SK-N-SH (cell line): ENCODE measurements around the gene NRCAM. TPM values are rescaled to one million over a fixed set of nuclear protein-coding genes. Genes with fewer than 3 reads are reported as not detected.

Source experiments
- CTCF ChIA-PET: fragments of 300-600, 350-600 bp; formaldehyde crosslinking; extraction: SDS; loops from one replicate; lab custom pipeline; 2021; lab: Yijun Ruan, JAX
- POLR2A ChIA-PET: fragments of 350-600 bp; sonication (Branson Sonifier 250); formaldehyde crosslinking; extraction: SDS; loops from one replicate; lab custom pipeline; 2020; ENCODE audit warnings: antibody characterized with exemption, inconsistent platforms; lab: Yijun Ruan, JAX
- DNase-seq: peaks from one replicate; pipeline ENCODE4 v3.0.0; 2012
- H2AFZ ChIP-seq: fragments of 200-600 bp; sonication (generic); 2 replicates; pipeline ENCODE4 v1.8.1; 2016; ENCODE audit warnings: antibody characterized with exemption, mild to moderate bottlenecking, low read depth
- H3F3A ChIP-seq: fragments of 200-600 bp; sonication (generic); replicated peaks from 2 replicates; pipeline ENCODE3; 2016; ENCODE audit warnings: antibody characterized with exemption, mild to moderate bottlenecking; ENCODE audit not compliant: insufficient read depth
- H3K27ac ChIP-seq, 2 experiments: fragments of 200-500 bp in 1 of 2; fragments of 200-600 bp in 1 of 2; sonication (Bioruptor generic) in 1 of 2; sonication (generic), shearing (Covaris generic) in 1 of 2; 2 replicates each; pipeline versions ENCODE4 v1.5.1 to v1.6.1; 2014 to 2016; ENCODE audit warnings: low read depth in 2 of 2, inconsistent platforms in 1 of 2, low read length in 1 of 2, mild to moderate bottlenecking in 1 of 2, mixed read lengths in 1 of 2
- H3K27me3 ChIP-seq: fragments of 200-600 bp; sonication (generic), shearing (Covaris generic); 2 replicates; pipeline ENCODE4 v1.6.1; 2016; ENCODE audit warnings: mixed run types; ENCODE audit not compliant: insufficient read depth
- H3K36me3 ChIP-seq, 2 experiments: fragments of 200-500 bp in 1 of 2; fragments of 200-600 bp in 1 of 2; sonication (Bioruptor generic) in 1 of 2; sonication (generic) in 1 of 2; replicated peaks in 1 of 2; 2 replicates each; pipeline versions ENCODE3 to v1.5.1; 2014 to 2016; ENCODE audit warnings: low read length in 1 of 2, mild to moderate bottlenecking in 1 of 2; ENCODE audit not compliant: insufficient read depth in 2 of 2, control insufficient read depth in 1 of 2
- H3K4me1 ChIP-seq, 2 experiments: fragments of 200-500 bp in 1 of 2; fragments of 200-600 bp in 1 of 2; sonication (Bioruptor generic) in 1 of 2; sonication (generic), shearing (Covaris generic) in 1 of 2; 2 replicates each; pipeline versions ENCODE4 v1.5.1 to v1.6.1; 2014 to 2016; ENCODE audit warnings: low read depth in 1 of 2, low read length in 1 of 2, mixed run types in 1 of 2; ENCODE audit not compliant: insufficient read depth in 2 of 2, control insufficient read depth in 1 of 2
- H3K4me2 ChIP-seq: fragments of 200-600 bp; sonication (generic), shearing (Covaris generic); 2 replicates; pipeline ENCODE4 v1.6.1; 2017; ENCODE audit warnings: mixed run types
- H3K4me3 ChIP-seq, 2 experiments: fragments of 200-500 bp in 1 of 2; fragments of 200-600 bp in 1 of 2; sonication (Bioruptor generic) in 1 of 2; sonication (generic), shearing (Covaris generic) in 1 of 2; 2 replicates each; pipeline versions ENCODE4 v1.5.1 to v1.8.1; 2014 to 2016; ENCODE audit warnings: low read depth in 2 of 2, inconsistent platforms in 1 of 2, low read length in 1 of 2, mild to moderate bottlenecking in 1 of 2, mixed read lengths in 1 of 2, moderate library complexity in 1 of 2
- H3K79me2 ChIP-seq: fragments of 200-600 bp; sonication (generic); 2 replicates; pipeline ENCODE4 v1.8.1; 2017; ENCODE audit warnings: mild to moderate bottlenecking; ENCODE audit not compliant: insufficient read depth
- H3K9ac ChIP-seq: fragments of 200-600 bp; sonication (generic); 2 replicates; pipeline ENCODE4 v1.6.1; 2017; ENCODE audit warnings: mixed run types
- H3K9me2 ChIP-seq: fragments of 200-600 bp; sonication (generic); 2 replicates; pipeline ENCODE4 v1.6.1; 2017; ENCODE audit warnings: mixed run types
- H3K9me3 ChIP-seq: fragments of 200-600 bp; sonication (generic); 2 replicates; pipeline ENCODE4 v1.6.1; 2017; ENCODE audit warnings: mixed run types, mild to moderate bottlenecking, moderate library complexity
- H4K20me1 ChIP-seq: fragments of 200-600 bp; sonication (generic); 2 replicates; pipeline ENCODE4 v1.6.1; 2017; ENCODE audit warnings: mild to moderate bottlenecking, mixed run types; ENCODE audit not compliant: insufficient read depth
- ELF1 ChIP-seq: IDR thresholded peaks from 2 replicates; pipeline ENCODE4 v1.4.0; 2012
- FOXJ3 ChIP-seq: sonication (generic); formaldehyde crosslinking; IDR thresholded peaks from 2 replicates; pipeline ENCODE4 v1.5.1; 2020; ENCODE audit warnings: mild to moderate bottlenecking, missing genetic modification reagents
- GABPA ChIP-seq: IDR thresholded peaks from 2 replicates; pipeline ENCODE4 v1.4.0; 2012; ENCODE audit warnings: low read depth, mild to moderate bottlenecking
- MEF2A ChIP-seq: IDR thresholded peaks from 2 replicates; pipeline ENCODE4 v1.4.0; 2012; ENCODE audit warnings: low read depth, borderline replicate concordance
- NFIC ChIP-seq: IDR thresholded peaks from 2 replicates; pipeline ENCODE4 v1.4.0; 2012; ENCODE audit warnings: borderline replicate concordance
- NRF1 ChIP-seq: IDR thresholded peaks from 2 replicates; pipeline ENCODE4 v1.6.1; 2012; ENCODE audit warnings: low read depth, mild to moderate bottlenecking, low read length
- RCOR1 ChIP-seq: fragments of 150-350 bp; IDR thresholded peaks from 2 replicates; pipeline ENCODE4 v1.6.1; 2017; ENCODE audit warnings: antibody characterized with exemption, low read length
- RFX5 ChIP-seq: IDR thresholded peaks from 2 replicates; pipeline ENCODE4 v1.6.1; 2012; ENCODE audit warnings: mild to moderate bottlenecking, improper control_type of control experiment, low read length
- RXRA ChIP-seq: IDR thresholded peaks from 2 replicates; pipeline ENCODE4 v1.4.0; 2012; ENCODE audit warnings: low read depth, mild to moderate bottlenecking, borderline replicate concordance
- SIN3A ChIP-seq: IDR thresholded peaks from 2 replicates; pipeline ENCODE4 v1.6.1; 2012; ENCODE audit warnings: low read depth, mild to moderate bottlenecking, low read length, moderate library complexity, borderline replicate concordance
- TCF12 ChIP-seq: IDR thresholded peaks from 2 replicates; pipeline ENCODE4 v1.4.0; 2012
- TEAD4 ChIP-seq: IDR thresholded peaks from 2 replicates; pipeline ENCODE4 v1.4.0; 2012; ENCODE audit warnings: mild to moderate bottlenecking, borderline replicate concordance; ENCODE audit not compliant: insufficient read depth
- WGBS: methylation state at CpG from one replicate; pipeline ENCODE4 v1.1.6; 2017; ENCODE audit warnings: low lambda C conversion rate; 5-methylcytosine and 5-hydroxymethylcytosine counted together
- polyA plus RNA-seq, 3 experiments: library from polyadenylated mRNA; depleted of rRNA; stranded (reverse); fragments of >200 nt; gene quantifications; 2 replicates each; pipeline ENCODE4 v1.2.3, GENCODE V29; 2012
- TF ChIP-seq, protein P1 (sequence below): IDR thresholded peaks from 2 replicates; pipeline ENCODE4 v1.6.1; 2012; ENCODE audit warnings: mild to moderate bottlenecking, low read depth, low read length, moderate library complexity
- TF ChIP-seq, protein P2 (sequence below): fragments of 150-350 bp; IDR thresholded peaks from 2 replicates; pipeline ENCODE4 v1.6.1; 2016; ENCODE audit warnings: mild to moderate bottlenecking, low read depth, low read length
- TF ChIP-seq, protein P3 (sequence below): IDR thresholded peaks from 2 replicates; pipeline ENCODE4 v1.4.0; 2012; ENCODE audit warnings: low read depth, borderline replicate concordance
- TF ChIP-seq, protein P4 (sequence below): fragments of 200-600 bp; sonication (generic); IDR thresholded peaks from 2 replicates; pipeline ENCODE4 v1.6.1; 2017; ENCODE audit warnings: antibody characterized with exemption, mild to moderate bottlenecking, moderate library complexity
- TF ChIP-seq, protein P5 (sequence below): fragments of 150-350 bp; IDR thresholded peaks from 2 replicates; pipeline ENCODE4 v1.6.1; 2017; ENCODE audit warnings: antibody characterized with exemption, low read length, low read depth, borderline replicate concordance

The NRCAM gene
- polyA plus RNA-seq, 1 of the 3 experiments (the other 2 are of a cell fraction) = 1.1 TPM

DNA sequence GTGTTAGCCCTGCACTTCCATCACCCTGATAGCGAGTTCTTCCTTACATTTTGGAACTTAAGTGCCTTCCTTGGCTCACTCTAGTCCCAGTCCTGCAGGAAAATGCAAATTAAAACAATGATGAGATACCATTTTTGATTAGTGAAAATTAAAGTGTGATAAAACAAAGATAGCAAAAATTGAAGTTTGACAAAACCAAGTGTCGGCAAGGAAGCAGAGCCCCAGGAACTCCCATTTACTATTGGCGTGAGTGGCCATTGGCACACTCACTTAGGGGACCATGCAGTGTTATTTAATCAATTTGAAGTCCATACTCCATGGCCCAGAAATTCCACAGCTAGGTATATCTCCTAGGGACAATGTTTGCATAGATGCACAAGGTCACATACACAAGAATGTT is 354.5 kb downstream of the NRCAM start:
- POLR2A ChIA-PET = no interaction called here

DNA sequence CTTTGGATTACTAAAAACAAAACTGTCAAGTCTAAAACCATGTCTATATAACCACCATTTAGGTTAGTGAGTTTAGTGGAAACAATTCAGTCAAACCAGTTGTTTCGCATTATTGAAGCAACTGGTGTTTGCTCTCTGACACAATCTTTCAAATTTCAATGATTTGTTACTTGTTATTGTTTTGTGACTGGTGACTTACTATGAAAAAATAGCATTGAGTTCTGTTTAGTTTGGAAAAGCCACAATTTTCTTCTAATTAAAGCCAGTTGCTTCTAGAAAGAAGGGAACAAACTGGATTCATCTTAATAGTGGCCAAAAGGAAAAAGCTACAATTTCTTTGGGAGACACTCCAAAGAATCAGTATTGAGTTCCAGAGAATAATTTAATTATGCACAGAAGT is 356.5 kb downstream of the NRCAM start:
- no peak for TF ChIP-seq NRF1
- TF ChIP-seq, protein P1, sequence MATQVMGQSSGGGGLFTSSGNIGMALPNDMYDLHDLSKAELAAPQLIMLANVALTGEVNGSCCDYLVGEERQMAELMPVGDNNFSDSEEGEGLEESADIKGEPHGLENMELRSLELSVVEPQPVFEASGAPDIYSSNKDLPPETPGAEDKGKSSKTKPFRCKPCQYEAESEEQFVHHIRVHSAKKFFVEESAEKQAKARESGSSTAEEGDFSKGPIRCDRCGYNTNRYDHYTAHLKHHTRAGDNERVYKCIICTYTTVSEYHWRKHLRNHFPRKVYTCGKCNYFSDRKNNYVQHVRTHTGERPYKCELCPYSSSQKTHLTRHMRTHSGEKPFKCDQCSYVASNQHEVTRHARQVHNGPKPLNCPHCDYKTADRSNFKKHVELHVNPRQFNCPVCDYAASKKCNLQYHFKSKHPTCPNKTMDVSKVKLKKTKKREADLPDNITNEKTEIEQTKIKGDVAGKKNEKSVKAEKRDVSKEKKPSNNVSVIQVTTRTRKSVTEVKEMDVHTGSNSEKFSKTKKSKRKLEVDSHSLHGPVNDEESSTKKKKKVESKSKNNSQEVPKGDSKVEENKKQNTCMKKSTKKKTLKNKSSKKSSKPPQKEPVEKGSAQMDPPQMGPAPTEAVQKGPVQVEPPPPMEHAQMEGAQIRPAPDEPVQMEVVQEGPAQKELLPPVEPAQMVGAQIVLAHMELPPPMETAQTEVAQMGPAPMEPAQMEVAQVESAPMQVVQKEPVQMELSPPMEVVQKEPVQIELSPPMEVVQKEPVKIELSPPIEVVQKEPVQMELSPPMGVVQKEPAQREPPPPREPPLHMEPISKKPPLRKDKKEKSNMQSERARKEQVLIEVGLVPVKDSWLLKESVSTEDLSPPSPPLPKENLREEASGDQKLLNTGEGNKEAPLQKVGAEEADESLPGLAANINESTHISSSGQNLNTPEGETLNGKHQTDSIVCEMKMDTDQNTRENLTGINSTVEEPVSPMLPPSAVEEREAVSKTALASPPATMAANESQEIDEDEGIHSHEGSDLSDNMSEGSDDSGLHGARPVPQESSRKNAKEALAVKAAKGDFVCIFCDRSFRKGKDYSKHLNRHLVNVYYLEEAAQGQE = no peak
- TF ChIP-seq TCF12 = peak; percentile 41; the same call in 1 of the 2 replicates
- TF ChIP-seq, protein P2, sequence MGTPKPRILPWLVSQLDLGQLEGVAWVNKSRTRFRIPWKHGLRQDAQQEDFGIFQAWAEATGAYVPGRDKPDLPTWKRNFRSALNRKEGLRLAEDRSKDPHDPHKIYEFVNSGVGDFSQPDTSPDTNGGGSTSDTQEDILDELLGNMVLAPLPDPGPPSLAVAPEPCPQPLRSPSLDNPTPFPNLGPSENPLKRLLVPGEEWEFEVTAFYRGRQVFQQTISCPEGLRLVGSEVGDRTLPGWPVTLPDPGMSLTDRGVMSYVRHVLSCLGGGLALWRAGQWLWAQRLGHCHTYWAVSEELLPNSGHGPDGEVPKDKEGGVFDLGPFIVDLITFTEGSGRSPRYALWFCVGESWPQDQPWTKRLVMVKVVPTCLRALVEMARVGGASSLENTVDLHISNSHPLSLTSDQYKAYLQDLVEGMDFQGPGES = no peak
- TF ChIP-seq, protein P3, sequence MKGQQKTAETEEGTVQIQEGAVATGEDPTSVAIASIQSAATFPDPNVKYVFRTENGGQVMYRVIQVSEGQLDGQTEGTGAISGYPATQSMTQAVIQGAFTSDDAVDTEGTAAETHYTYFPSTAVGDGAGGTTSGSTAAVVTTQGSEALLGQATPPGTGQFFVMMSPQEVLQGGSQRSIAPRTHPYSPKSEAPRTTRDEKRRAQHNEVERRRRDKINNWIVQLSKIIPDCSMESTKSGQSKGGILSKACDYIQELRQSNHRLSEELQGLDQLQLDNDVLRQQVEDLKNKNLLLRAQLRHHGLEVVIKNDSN = no peak
- 92% methylated on average over 1 of the region's 1 CpG for WGBS
- H4K20me1 ChIP-seq = no peaks in the 10 kb centered on the region
- H3F3A ChIP-seq = peaks cover 11% of the 10 kb centered on the region
- peaks cover 12 to 14% of the 10 kb centered on the region in 2 experiments for H3K4me1 ChIP-seq
- no peaks in the 10 kb centered on the region for H3K9me3 ChIP-seq
- H3K79me2 ChIP-seq = no peaks in the 10 kb centered on the region
- H3K27me3 ChIP-seq = no peaks in the 10 kb centered on the region
- H3K36me3 ChIP-seq = no peaks in the 10 kb centered on the region
- no peak overlapping the region for H3K27ac ChIP-seq
- no peak for DNase-seq
- CTCF ChIA-PET = interaction anchor here (3.5 to 3.8 kb wide), 2 partner anchors 10 to 46 kb away, joined by 11 to 16 read pairs; no protein-coding TSS in a partner anchor
- POLR2A ChIA-PET = interaction anchor here (0.6 kb wide), 1 partner anchor 9 kb away, joined by 3 read pairs; no protein-coding TSS in a partner anchor
- H3K9ac ChIP-seq = no peak overlapping the region
- no peak overlapping the region for H3K4me2 ChIP-seq
- H3K9me2 ChIP-seq = no peaks in the 10 kb centered on the region
- no peak overlapping the region for H3K4me3 ChIP-seq
- H2AFZ ChIP-seq = no peak overlapping the region

More for the DNA sequence above, 354.5 kb downstream of the NRCAM start:
- no peak overlapping the region for H3K4me3 ChIP-seq
- H3K27me3 ChIP-seq = no peaks in the 10 kb centered on the region
- no peak for DNase-seq
- no peaks in the 10 kb centered on the region for H3K9me3 ChIP-seq
- no peak overlapping the region for H3K9ac ChIP-seq
- peaks cover 0 to 4% of the 10 kb centered on the region in 2 experiments; a peak in 1 of 4 replicates for H3K4me1 ChIP-seq
- H4K20me1 ChIP-seq = no peaks in the 10 kb centered on the region
- H3K79me2 ChIP-seq = no peaks in the 10 kb centered on the region
- H3K9me2 ChIP-seq = no peaks in the 10 kb centered on the region
- CTCF ChIA-PET = interaction anchor here (1.1 to 6.6 kb wide), 3 partner anchors 11 to 44 kb away, joined by 3 to 43 read pairs (median 5); no protein-coding TSS in a partner anchor
- H2AFZ ChIP-seq = no peak overlapping the region
- no peak overlapping the region for H3K27ac ChIP-seq
- TF ChIP-seq NFIC (no peak), NRF1 (no peak), ELF1 (no peak), RFX5 (no peak), RXRA (no peak), GABPA (no peak), TCF12 (no peak), RCOR1 (no peak), SIN3A (no peak), TEAD4 (no peak), FOXJ3 (CRISPR knock-in tag) (no peak), MEF2A (no peak)
- TF ChIP-seq, protein P4, sequence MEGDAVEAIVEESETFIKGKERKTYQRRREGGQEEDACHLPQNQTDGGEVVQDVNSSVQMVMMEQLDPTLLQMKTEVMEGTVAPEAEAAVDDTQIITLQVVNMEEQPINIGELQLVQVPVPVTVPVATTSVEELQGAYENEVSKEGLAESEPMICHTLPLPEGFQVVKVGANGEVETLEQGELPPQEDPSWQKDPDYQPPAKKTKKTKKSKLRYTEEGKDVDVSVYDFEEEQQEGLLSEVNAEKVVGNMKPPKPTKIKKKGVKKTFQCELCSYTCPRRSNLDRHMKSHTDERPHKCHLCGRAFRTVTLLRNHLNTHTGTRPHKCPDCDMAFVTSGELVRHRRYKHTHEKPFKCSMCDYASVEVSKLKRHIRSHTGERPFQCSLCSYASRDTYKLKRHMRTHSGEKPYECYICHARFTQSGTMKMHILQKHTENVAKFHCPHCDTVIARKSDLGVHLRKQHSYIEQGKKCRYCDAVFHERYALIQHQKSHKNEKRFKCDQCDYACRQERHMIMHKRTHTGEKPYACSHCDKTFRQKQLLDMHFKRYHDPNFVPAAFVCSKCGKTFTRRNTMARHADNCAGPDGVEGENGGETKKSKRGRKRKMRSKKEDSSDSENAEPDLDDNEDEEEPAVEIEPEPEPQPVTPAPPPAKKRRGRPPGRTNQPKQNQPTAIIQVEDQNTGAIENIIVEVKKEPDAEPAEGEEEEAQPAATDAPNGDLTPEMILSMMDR = no peak
- TF ChIP-seq, protein P5, sequence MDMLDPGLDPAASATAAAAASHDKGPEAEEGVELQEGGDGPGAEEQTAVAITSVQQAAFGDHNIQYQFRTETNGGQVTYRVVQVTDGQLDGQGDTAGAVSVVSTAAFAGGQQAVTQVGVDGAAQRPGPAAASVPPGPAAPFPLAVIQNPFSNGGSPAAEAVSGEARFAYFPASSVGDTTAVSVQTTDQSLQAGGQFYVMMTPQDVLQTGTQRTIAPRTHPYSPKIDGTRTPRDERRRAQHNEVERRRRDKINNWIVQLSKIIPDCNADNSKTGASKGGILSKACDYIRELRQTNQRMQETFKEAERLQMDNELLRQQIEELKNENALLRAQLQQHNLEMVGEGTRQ = no peak
- TF ChIP-seq, all 33 proteins: peak for 0
- H3K4me2 ChIP-seq = no peak overlapping the region
- no peaks in the 10 kb centered on the region for H3F3A ChIP-seq
- whole genome bisulfite sequencing = 92% methylated on average over 3 of the region's 3 CpGs
- no peaks in the 10 kb centered on the region for H3K36me3 ChIP-seq
